GM21367 (cell line): ENCODE data around the gene CGNL1.

ENCODE experiments used
- ATAC-seq: cut with Tn5 transposase; IDR thresholded peaks from one replicate; pipeline ENCODE4 v1.9.1; 2021; ENCODE audit not compliant: unreplicated experiment

CGNL1 gene

GRCh38 chr15:57495554-57496165, 119.4 kb downstream of the CGNL1 start:
- ATAC-seq, result no peak

- ATAC-seq, result no peak
Measured at GRCh38 chr15:57496594-57496945, 120.3 kb downstream of the CGNL1 start.

GRCh38 chr15:57496946-57497869, 120.9 kb downstream of the CGNL1 start:
- ATAC-seq, result no peak

GRCh38 chr15:57500256-57500655, 124.0 kb downstream of the CGNL1 start:
- ATAC-seq, result no peak

- ATAC-seq, result no peak
Measured at GRCh38 chr15:57500979-57501576, 124.8 kb downstream of the CGNL1 start.

GRCh38 chr15:57502116-57502515, 125.8 kb downstream of the CGNL1 start:
- no peak for ATAC-seq

GRCh38 chr15:57503051-57503702, 126.9 kb downstream of the CGNL1 start:
- no peak for ATAC-seq

- no peak for ATAC-seq
Measured at GRCh38 chr15:57503911-57504598, 127.8 kb downstream of the CGNL1 start.

GRCh38 chr15:57504599-57504940, 128.3 kb downstream of the CGNL1 start:
- ATAC-seq, result no peak

GRCh38 chr15:57505056-57505715, 128.9 kb downstream of the CGNL1 start:
- ATAC-seq, result no peak

- no peak for ATAC-seq
Measured at GRCh38 chr15:57505949-57506391, 129.7 kb downstream of the CGNL1 start.

- ATAC-seq, result no peak
Measured at GRCh38 chr15:57506422-57506821, 130.1 kb downstream of the CGNL1 start.

GRCh38 chr15:57507111-57507510, 130.8 kb downstream of the CGNL1 start:
- no peak for ATAC-seq

- ATAC-seq, result no peak
Measured at GRCh38 chr15:57509126-57509525, 132.8 kb downstream of the CGNL1 start.

GRCh38 chr15:57509965-57510364, 133.7 kb downstream of the CGNL1 start:
- ATAC-seq, result no peak

- ATAC-seq, result no peak
Measured at GRCh38 chr15:57510647-57511046, 134.3 kb downstream of the CGNL1 start.

GRCh38 chr15:57516327-57517029, 140.2 kb downstream of the CGNL1 start:
- ATAC-seq, result no peak

GRCh38 chr15:57517030-57517671, 140.8 kb downstream of the CGNL1 start:
- ATAC-seq, result no peak

- no peak for ATAC-seq
Measured at GRCh38 chr15:57518779-57519405, 142.6 kb downstream of the CGNL1 start.
